MM.1S (cell line): ENCODE results near the gene CAMK1G.

Source experiments
- DNase-seq: peaks from one replicate; pipeline ENCODE4 v3.0.0-alpha.2; 2015
- H2AFZ ChIP-seq: fragments of 300-600 bp; sonication (generic); 2 replicates; pipeline ENCODE4 v1.6.0; 2016; ENCODE audit warnings: antibody characterized with exemption, low read length
- H3F3A ChIP-seq: fragments of 300-600 bp; sonication (generic); 2 replicates; pipeline ENCODE4 v1.6.1; 2016; ENCODE audit warnings: mild to moderate bottlenecking, antibody characterized with exemption, low read length, moderate library complexity, mixed read lengths; ENCODE audit not compliant: insufficient read depth
- H3K27ac ChIP-seq: fragments of 300-600 bp; sonication (generic); 2 replicates; pipeline ENCODE4 v1.5.1; 2016; ENCODE audit warnings: mild to moderate bottlenecking, low read length
- H3K27me3 ChIP-seq: fragments of 300-600 bp; sonication (generic); replicated peaks from 2 replicates; pipeline ENCODE4 v1.6.0; 2016; ENCODE audit warnings: low read length; ENCODE audit not compliant: insufficient read depth
- H3K36me3 ChIP-seq: fragments of 300-600 bp; sonication (generic); replicated peaks from 2 replicates; pipeline ENCODE4 v1.6.1; 2016; ENCODE audit warnings: mild to moderate bottlenecking, low read length, mixed read lengths; ENCODE audit not compliant: insufficient read depth
- H3K4me1 ChIP-seq: fragments of 300-600 bp; sonication (generic); 2 replicates; pipeline ENCODE4 v1.6.1; 2016; ENCODE audit warnings: low read length, mixed read lengths
- H3K4me2 ChIP-seq: fragments of 300-600 bp; sonication (generic); 2 replicates; pipeline ENCODE4 v1.6.0; 2016; ENCODE audit warnings: low read depth, low read length
- H3K4me3 ChIP-seq: fragments of 300-600 bp; sonication (generic); 2 replicates; pipeline ENCODE4 v1.5.1; 2016; ENCODE audit warnings: low read length, mixed read lengths
- H3K79me2 ChIP-seq: fragments of 300-600 bp; sonication (generic); 2 replicates; pipeline ENCODE4 v1.6.1; 2016; ENCODE audit warnings: mixed run types, low read length, mixed read lengths
- H3K9ac ChIP-seq: fragments of 300-600 bp; sonication (generic); 2 replicates; pipeline ENCODE4 v1.6.1; 2016; ENCODE audit warnings: low read length, mixed read lengths
- H3K9me2 ChIP-seq: fragments of 300-600 bp; sonication (generic); replicated peaks from 2 replicates; pipeline ENCODE4 v1.6.1; 2016; ENCODE audit warnings: mild to moderate bottlenecking, low read length, mixed read lengths; ENCODE audit not compliant: insufficient read depth
- H3K9me3 ChIP-seq: fragments of 300-600 bp; sonication (generic); replicated peaks from 2 replicates; pipeline ENCODE4 v1.6.1; 2016; ENCODE audit warnings: mild to moderate bottlenecking, low read length, mixed read lengths; ENCODE audit not compliant: insufficient read depth
- H4K20me1 ChIP-seq: fragments of 300-600 bp; sonication (generic); 2 replicates; pipeline ENCODE4 v1.6.1; 2016; ENCODE audit warnings: mild to moderate bottlenecking, low read length, moderate library complexity, mixed read lengths; ENCODE audit not compliant: insufficient read depth
- EZH2 ChIP-seq: fragments of 300-600 bp; sonication (generic); optimal IDR thresholded peaks from 2 replicates; pipeline ENCODE3; 2017; ENCODE audit warnings: low read depth, mild to moderate bottlenecking, antibody characterized with exemption, low read length, mixed read lengths
- EZH2phosphoT487 ChIP-seq: fragments of 300-600 bp; sonication (generic); IDR thresholded peaks from 2 replicates; pipeline ENCODE4 v1.6.1; 2018; ENCODE audit warnings: antibody characterized with exemption, low read length
- TF ChIP-seq, protein P1 (sequence below): fragments of 300-600 bp; sonication (generic); IDR thresholded peaks from 2 replicates; pipeline ENCODE4 v1.5.1; 2016; ENCODE audit warnings: antibody characterized with exemption, low read length, mixed read lengths

Gene CAMK1G

DNA sequence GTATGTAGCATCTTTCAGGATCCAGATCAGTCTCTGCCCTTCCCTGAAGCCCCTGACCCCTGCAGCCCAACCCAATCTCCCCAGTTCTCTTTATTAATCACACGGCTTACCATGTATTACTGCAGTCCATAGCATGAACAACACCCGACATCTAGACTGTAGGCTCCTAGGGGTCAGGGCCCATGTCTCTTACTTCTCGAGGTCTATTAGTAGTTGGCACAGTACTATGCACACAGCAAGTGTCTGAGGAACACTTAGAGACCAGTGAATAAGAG, 27.1 kb downstream of the CAMK1G start:
- no peak overlapping the region for H3K4me3 ChIP-seq
- no peak overlapping the region for H3K9ac ChIP-seq
- no peaks in the 10 kb centered on the region for H3K36me3 ChIP-seq

DNA sequence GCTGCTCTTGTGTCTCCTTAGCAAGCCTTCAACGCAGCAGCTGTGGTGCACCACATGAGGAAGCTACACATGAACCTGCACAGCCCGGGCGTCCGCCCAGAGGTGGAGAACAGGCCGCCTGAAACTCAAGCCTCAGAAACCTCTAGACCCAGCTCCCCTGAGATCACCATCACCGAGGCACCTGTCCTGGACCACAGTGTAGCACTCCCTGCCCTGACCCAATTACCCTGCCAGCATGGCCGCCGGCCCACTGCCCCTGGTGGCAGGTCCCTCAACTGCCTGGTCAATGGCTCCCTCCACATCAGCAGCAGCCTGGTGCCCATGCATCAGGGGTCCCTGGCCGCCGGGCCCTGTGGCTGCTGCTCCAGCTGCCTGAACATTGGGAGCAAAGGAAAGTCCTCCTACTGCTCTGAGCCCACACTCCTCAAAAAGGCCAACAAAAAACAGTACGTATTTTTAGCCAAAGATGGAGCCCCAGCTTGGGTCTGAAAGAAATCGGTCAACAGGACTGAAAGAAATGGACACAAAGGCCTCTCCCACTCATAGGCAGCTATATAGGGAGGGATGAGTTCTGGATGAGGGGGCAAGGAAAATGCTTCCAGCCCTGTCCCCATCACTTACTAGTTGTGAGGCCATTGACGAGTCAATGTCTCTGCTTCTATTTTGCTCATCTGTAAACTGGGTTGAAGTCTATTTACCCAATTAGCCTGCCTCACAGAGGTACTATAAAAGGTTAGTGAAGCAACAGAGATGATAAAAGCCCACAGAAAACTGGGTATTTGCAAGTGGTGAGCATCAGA, 28.5 kb downstream of the CAMK1G start:
- Histone ChIP-seq H3F3A (no peaks in the 10 kb centered on the region), H3K4me3 (no peak overlapping the region), H3K9me2 (no peaks in the 10 kb centered on the region), H4K20me1 (no peaks in the 10 kb centered on the region), H3K36me3 (no peaks in the 10 kb centered on the region), H3K27ac (no peak overlapping the region), H3K9ac (no peak overlapping the region), H3K9me3 (no peaks in the 10 kb centered on the region), H2AFZ (no peak overlapping the region), H3K4me2 (no peak overlapping the region), H3K4me1 (0 out of 2 replicates have a peak, but pooled peaks cover 8% of the 10 kb centered on the region), H3K27me3 (no peaks in the 10 kb centered on the region), H3K79me2 (no peaks in the 10 kb centered on the region)
- TF ChIP-seq, protein P1, sequence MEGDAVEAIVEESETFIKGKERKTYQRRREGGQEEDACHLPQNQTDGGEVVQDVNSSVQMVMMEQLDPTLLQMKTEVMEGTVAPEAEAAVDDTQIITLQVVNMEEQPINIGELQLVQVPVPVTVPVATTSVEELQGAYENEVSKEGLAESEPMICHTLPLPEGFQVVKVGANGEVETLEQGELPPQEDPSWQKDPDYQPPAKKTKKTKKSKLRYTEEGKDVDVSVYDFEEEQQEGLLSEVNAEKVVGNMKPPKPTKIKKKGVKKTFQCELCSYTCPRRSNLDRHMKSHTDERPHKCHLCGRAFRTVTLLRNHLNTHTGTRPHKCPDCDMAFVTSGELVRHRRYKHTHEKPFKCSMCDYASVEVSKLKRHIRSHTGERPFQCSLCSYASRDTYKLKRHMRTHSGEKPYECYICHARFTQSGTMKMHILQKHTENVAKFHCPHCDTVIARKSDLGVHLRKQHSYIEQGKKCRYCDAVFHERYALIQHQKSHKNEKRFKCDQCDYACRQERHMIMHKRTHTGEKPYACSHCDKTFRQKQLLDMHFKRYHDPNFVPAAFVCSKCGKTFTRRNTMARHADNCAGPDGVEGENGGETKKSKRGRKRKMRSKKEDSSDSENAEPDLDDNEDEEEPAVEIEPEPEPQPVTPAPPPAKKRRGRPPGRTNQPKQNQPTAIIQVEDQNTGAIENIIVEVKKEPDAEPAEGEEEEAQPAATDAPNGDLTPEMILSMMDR = peak; percentile 34
- no peak for TF ChIP-seq EZH2
- peak; percentile 29 for DNase-seq

More for the DNA sequence above, 27.1 kb downstream of the CAMK1G start:
- no peak for DNase-seq
- H3K27ac ChIP-seq = no peak overlapping the region
- H3K4me2 ChIP-seq = no peak overlapping the region
- no peak overlapping the region for H2AFZ ChIP-seq
- no peaks in the 10 kb centered on the region for H3K27me3 ChIP-seq
- no peaks in the 10 kb centered on the region for H3K9me3 ChIP-seq
- no peaks in the 10 kb centered on the region for H3K79me2 ChIP-seq
- no peaks in the 10 kb centered on the region for H4K20me1 ChIP-seq
- TF ChIP-seq EZH2 (no peak), EZH2phosphoT487 (no peak)
- TF ChIP-seq, protein P1 = no peak
- H3K4me1 ChIP-seq = 0 out of 2 replicates have a peak, but pooled peaks cover 8% of the 10 kb centered on the region
- H3K9me2 ChIP-seq = no peaks in the 10 kb centered on the region
- no peaks in the 10 kb centered on the region for H3F3A ChIP-seq

DNA sequence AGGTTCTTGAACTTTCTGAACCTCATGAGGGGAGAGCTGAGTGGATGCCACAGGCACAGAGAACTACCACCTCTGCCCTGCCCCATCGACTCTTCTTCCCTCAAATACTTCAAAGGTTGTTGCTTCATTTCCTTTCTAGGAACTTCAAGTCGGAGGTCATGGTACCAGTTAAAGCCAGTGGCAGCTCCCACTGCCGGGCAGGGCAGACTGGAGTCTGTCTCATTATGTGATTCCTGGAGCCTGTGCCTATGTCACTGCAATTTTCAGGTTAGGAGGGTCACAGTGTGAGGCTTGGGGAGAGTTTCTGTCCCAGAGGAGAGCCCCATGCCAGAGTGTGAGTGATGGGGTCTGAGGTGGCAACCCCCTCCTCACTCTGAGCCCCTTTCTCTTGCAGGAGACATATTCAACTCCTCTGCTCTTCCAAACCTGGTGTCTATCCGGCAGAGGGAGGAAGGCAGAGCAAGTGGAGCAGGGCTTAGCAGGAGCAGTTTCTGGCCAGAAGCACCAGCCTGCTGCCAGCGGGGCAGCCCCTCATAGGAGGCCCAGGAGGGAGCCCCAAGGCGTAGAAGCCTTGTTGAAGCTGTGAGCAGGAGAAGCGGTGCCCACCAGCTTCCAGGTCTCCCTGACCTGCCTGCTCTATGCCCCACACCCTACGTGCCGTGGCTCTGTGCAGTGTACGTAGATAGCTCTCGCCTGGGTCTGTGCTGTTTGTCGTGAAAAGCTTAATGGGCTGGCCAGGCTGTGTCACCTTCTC, 29.3 kb downstream of the CAMK1G start:
- Histone ChIP-seq H2AFZ (no peak overlapping the region), H3K36me3 (no peaks in the 10 kb centered on the region)

More for the DNA sequence above, 29.3 kb downstream of the CAMK1G start:
- H3K4me3 ChIP-seq = no peak overlapping the region
- H3K27me3 ChIP-seq = no peaks in the 10 kb centered on the region
- no peaks in the 10 kb centered on the region for H3K79me2 ChIP-seq
- no peaks in the 10 kb centered on the region for H4K20me1 ChIP-seq
- no peak overlapping the region for H3K27ac ChIP-seq
- no peak overlapping the region for H3K9ac ChIP-seq
- no peaks in the 10 kb centered on the region for H3F3A ChIP-seq
- H3K4me1 ChIP-seq = no peaks in the 10 kb centered on the region
- no peaks in the 10 kb centered on the region for H3K9me2 ChIP-seq
- no peak for TF ChIP-seq EZH2
- H3K4me2 ChIP-seq = no peak overlapping the region
- no peak for DNase-seq
- H3K9me3 ChIP-seq = no peaks in the 10 kb centered on the region
